ENCODE measurements around the gene NEK3.

The NEK3 gene

GRCh38 chr13:52160053-52160452, 656 bp upstream of the NEK3 start:
- peaks cover 0 to 2% (median 0%) of the 10 kb centered on the region in 3 donors for H3K36me3 ChIP-seq
- H3K9me3 ChIP-seq, result no peaks in the 10 kb centered on the region
- no peak for DNase-seq
- peak overlapping the region in 1 of 2 donors; percentile 89 for H3K27ac ChIP-seq
- H3K27me3 ChIP-seq, result no peaks in the 10 kb centered on the region
- H3K4me1 ChIP-seq, result peaks cover 0 to 30% (median 10%) of the 10 kb centered on the region in 4 donors
- intact Hi-C loops (cut with DNase I; ENCODE audit: low total_unique reads), result no loop called here
- peak overlapping the region; percentile 70 to 86 for H3K4me3 ChIP-seq
- TF ChIP-seq, protein P1, sequence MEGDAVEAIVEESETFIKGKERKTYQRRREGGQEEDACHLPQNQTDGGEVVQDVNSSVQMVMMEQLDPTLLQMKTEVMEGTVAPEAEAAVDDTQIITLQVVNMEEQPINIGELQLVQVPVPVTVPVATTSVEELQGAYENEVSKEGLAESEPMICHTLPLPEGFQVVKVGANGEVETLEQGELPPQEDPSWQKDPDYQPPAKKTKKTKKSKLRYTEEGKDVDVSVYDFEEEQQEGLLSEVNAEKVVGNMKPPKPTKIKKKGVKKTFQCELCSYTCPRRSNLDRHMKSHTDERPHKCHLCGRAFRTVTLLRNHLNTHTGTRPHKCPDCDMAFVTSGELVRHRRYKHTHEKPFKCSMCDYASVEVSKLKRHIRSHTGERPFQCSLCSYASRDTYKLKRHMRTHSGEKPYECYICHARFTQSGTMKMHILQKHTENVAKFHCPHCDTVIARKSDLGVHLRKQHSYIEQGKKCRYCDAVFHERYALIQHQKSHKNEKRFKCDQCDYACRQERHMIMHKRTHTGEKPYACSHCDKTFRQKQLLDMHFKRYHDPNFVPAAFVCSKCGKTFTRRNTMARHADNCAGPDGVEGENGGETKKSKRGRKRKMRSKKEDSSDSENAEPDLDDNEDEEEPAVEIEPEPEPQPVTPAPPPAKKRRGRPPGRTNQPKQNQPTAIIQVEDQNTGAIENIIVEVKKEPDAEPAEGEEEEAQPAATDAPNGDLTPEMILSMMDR (IDR thresholded peaks at IDR 0.05), result no peak

DNA sequence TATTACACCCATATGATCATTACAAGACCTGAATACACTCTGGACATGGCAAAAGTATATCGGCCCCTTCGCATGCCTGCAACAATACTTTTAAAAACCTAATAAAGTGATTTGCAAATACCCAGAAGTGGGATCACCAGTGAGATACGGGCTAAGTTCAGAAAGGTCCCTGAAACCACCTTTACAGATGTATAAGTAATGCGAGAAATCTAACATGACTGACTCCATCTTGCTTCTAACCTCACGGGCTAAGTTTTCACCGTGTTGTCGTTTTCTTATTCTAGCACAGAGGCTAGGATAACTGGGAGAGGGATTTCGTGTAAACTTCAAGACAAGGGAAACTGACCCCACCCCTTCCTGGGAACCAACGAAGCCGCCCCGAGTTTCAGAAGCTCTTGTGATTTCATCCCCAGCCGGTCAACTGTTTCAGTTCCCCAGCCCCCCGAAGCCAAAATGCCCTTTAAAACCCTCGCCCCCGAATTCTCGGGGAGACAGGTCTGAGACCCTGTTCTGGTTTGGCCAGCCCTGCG, 703 bp downstream of the NEK3 start:
- Histone ChIP-seq H3K27me3 (no peaks in the 10 kb centered on the region), H3K27ac (peak overlapping the region; percentile 77 to 89), H3K4me3 (peak overlapping the region; percentile 70 to 86), H3K9me3 (no peaks in the 10 kb centered on the region), H3K4me1 (peaks cover 0 to 30% (median 10%) of the 10 kb centered on the region in 4 donors), H3K36me3 (no peaks in the 10 kb centered on the region)
- TF ChIP-seq, protein P1 (IDR thresholded peaks at IDR 0.05), result no peak
- intact Hi-C loops (cut with DNase I; ENCODE audit: low total_unique reads), result no loop called here
- DNase-seq, result peak; percentile 45 to 67

- Histone ChIP-seq H3K27me3 (no peaks in the 10 kb centered on the region), H3K4me3 (no peak overlapping the region), H3K27ac (no peak overlapping the region), H3K9me3 (no peaks in the 10 kb centered on the region), H3K4me1 (peaks cover 0 to 22% (median 7%) of the 10 kb centered on the region in 4 donors), H3K36me3 (peaks cover 1 to 3% (median 3%) of the 10 kb centered on the region in 3 donors)
- intact Hi-C loops (cut with DNase I; ENCODE audit: low total_unique reads), result no loop called here
- TF ChIP-seq, protein P1 (IDR thresholded peaks at IDR 0.05), result no peak
- DNase-seq, result no peak
These were observed 2.6 kb downstream of the NEK3 start for GRCh38 chr13:52156724-52157261.

DNA sequence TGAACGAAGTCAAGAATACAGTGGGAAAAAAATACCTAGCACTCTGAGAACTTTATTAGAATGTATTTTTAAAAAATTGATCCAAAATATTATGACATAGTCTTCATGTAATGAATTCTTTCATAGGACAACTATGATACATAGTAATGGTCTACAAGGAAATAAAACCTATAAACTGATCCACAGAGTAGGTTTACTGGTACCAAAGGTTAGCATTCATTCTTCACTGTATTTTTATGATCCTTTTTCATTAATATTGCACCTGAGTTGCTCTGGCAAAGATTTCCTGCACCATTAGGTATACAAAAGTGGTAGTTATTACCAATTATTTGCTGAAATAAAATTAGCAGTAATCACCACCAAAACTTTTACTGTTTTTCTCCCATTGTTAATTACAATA, 4.2 kb downstream of the NEK3 start:
- TF ChIP-seq, protein P1 (IDR thresholded peaks at IDR 0.05), result no peak
- H3K4me1 ChIP-seq, result peaks cover 0 to 22% (median 7%) of the 10 kb centered on the region in 4 donors
- peaks cover 9 to 20% (median 18%) of the 10 kb centered on the region in 3 donors for H3K36me3 ChIP-seq
- H3K27me3 ChIP-seq, result no peaks in the 10 kb centered on the region
- H3K4me3 ChIP-seq, result no peak overlapping the region
- no peak for DNase-seq
- intact Hi-C loops (cut with DNase I; ENCODE audit: low total_unique reads), result no loop called here
- H3K9me3 ChIP-seq, result no peaks in the 10 kb centered on the region
- no peak overlapping the region for H3K27ac ChIP-seq

- DNase-seq, result no peak
- no peak overlapping the region for H3K4me3 ChIP-seq
- intact Hi-C loops (cut with DNase I; ENCODE audit: low total_unique reads), result no loop called here
- H3K9me3 ChIP-seq, result no peaks in the 10 kb centered on the region
- peaks cover 21 to 72% (median 68%) of the 10 kb centered on the region in 3 donors for H3K36me3 ChIP-seq
- TF ChIP-seq, protein P1 (IDR thresholded peaks at IDR 0.05), result no peak
- no peak overlapping the region for H3K27ac ChIP-seq
- no peaks in the 10 kb centered on the region for H3K27me3 ChIP-seq
- no peaks in the 10 kb centered on the region for H3K4me1 ChIP-seq
These were observed 12.2 kb downstream of the NEK3 start for GRCh38 chr13:52147225-52147624.

Data from tibial artery (tissue), 4 donors.